Endothelial cell of umbilical vein (primary cell): ENCODE results near the gene YTHDC2. TPM values are rescaled to one million over a fixed set of nuclear protein-coding genes. Genes with fewer than 3 reads are reported as not detected.

Experiments used
- BruUV-seq: library from RNA; stranded (reverse); fragments of 400-500 nt; replicated peaks from 2 replicates; lab custom pipeline; 2021; lab: Mats Ljungman, UMichigan
- CTCF ChIA-PET: fragments of 300-600, 350-600 bp; sonication (Branson Sonifier 250); formaldehyde crosslinking; loops from one replicate; lab custom pipeline; 2021; ENCODE audit warnings: antibody characterized with exemption, inconsistent platforms; lab: Charles Lee
- POLR2A ChIA-PET: fragments of 300-600, 350-600 bp; sonication (Branson Sonifier 250); formaldehyde crosslinking; loops from one replicate; lab custom pipeline; 2021; ENCODE audit warnings: antibody characterized with exemption, inconsistent platforms; lab: Charles Lee
- DNase-seq: peaks from one replicate; pipeline ENCODE4 v3.0.0-alpha.2; 2011; ENCODE audit warnings: low read depth, low spot score
- FAIRE-seq: peaks from 2 replicates; lab custom pipeline; 2011; peaks lifted over from hg19 to GRCh38; lab: Jason Lieb, UNC
- H2AFZ ChIP-seq: 2 replicates; pipeline ENCODE4 v1.6.0; 2012; ENCODE audit warnings: low read depth, low read length, control low read depth, inconsistent platforms
- H3K27ac ChIP-seq: 2 replicates; pipeline ENCODE4 v1.5.1; 2011; ENCODE audit warnings: low read depth, mild to moderate bottlenecking, control low read depth, low read length, moderate library complexity; ENCODE audit not compliant: insufficient read depth
- H3K27me3 ChIP-seq, 2 experiments: 2 replicates each; pipeline versions ENCODE4 v1.6.0 to v1.6.1; 2011; ENCODE audit warnings: low read length in 2 of 2, mixed read lengths in 1 of 2; ENCODE audit not compliant: control insufficient read depth in 2 of 2, insufficient read depth in 2 of 2
- H3K36me3 ChIP-seq, 2 experiments: 2 replicates in 1 of 2; 3 replicates in 1 of 2; pipeline ENCODE4 v1.5.1; 2011; ENCODE audit warnings: low read length in 2 of 2, mild to moderate bottlenecking in 1 of 2, moderate library complexity in 1 of 2; ENCODE audit not compliant: control insufficient read depth in 2 of 2, insufficient read depth in 2 of 2; ENCODE audit errors: extremely low read depth in 1 of 2
- H3K4me1 ChIP-seq: 3 replicates; pipeline ENCODE4 v1.5.1; 2011; ENCODE audit warnings: mild to moderate bottlenecking, low read length; ENCODE audit not compliant: control insufficient read depth, insufficient read depth; ENCODE audit errors: extremely low read depth
- H3K4me2 ChIP-seq: 2 replicates; pipeline ENCODE4 v1.6.1; 2011; ENCODE audit warnings: low read length, control low read depth, mixed read lengths; ENCODE audit not compliant: insufficient read depth
- H3K4me3 ChIP-seq, 3 experiments: fragments of 200-600 bp in 1 of 3; sonication (generic), shearing (Covaris generic) in 1 of 3; replicated peaks in 1 of 3; 2 replicates each; pipeline ENCODE4 v1.5.1; 2011 to 2016; ENCODE audit warnings: control low read depth in 3 of 3, low read length in 3 of 3, mild to moderate bottlenecking in 2 of 3, inconsistent platforms in 1 of 3, low read depth in 1 of 3, moderate library complexity in 1 of 3; ENCODE audit not compliant: insufficient read depth in 1 of 3
- H3K79me2 ChIP-seq: 2 replicates; pipeline ENCODE4 v1.6.0; 2012; ENCODE audit warnings: low read length, inconsistent platforms; ENCODE audit not compliant: control insufficient read depth, insufficient read depth
- H3K9ac ChIP-seq: replicated peaks from 2 replicates; pipeline ENCODE3; 2011; ENCODE audit warnings: low read length, control low read depth; ENCODE audit not compliant: insufficient read depth; ENCODE audit errors: extremely low read depth
- H3K9me1 ChIP-seq: replicated peaks from 3 replicates; pipeline ENCODE4 v1.6.0; 2011; ENCODE audit warnings: mild to moderate bottlenecking, low read length; ENCODE audit not compliant: control insufficient read depth, insufficient read depth; ENCODE audit errors: extremely low read depth
- H3K9me3 ChIP-seq: replicated peaks from 2 replicates; pipeline ENCODE4 v1.5.1; 2012; ENCODE audit warnings: low read length, inconsistent platforms; ENCODE audit not compliant: control insufficient read depth, insufficient read depth
- H4K20me1 ChIP-seq: replicated peaks from 2 replicates; pipeline ENCODE3; 2011; ENCODE audit warnings: mild to moderate bottlenecking, low read length; ENCODE audit not compliant: control insufficient read depth, insufficient read depth; ENCODE audit errors: extremely low read depth
- CTCF ChIP-seq, 2 donors: IDR thresholded peaks; 1 replicate in 1 of 2; 2 replicates in 1 of 2; pipeline ENCODE4 v1.5.1; 2011; ENCODE audit warnings: low read length in 2 of 2, mild to moderate bottlenecking in 2 of 2, moderate library complexity in 2 of 2, control low read depth in 1 of 2, inconsistent platforms in 1 of 2, low read depth in 1 of 2; ENCODE audit not compliant: insufficient read depth in 1 of 2; ENCODE audit errors: extremely low read depth in 1 of 2
- EZH2 ChIP-seq: IDR thresholded peaks from 2 replicates; pipeline ENCODE4 v1.6.1; 2012; ENCODE audit warnings: borderline replicate concordance, low read depth, mild to moderate bottlenecking, moderate library complexity, low read length, inconsistent platforms; ENCODE audit not compliant: severe bottlenecking
- FOS ChIP-seq: IDR thresholded peaks from 2 replicates; pipeline ENCODE4 v1.6.1; 2011; ENCODE audit warnings: mild to moderate bottlenecking, low read length, moderate library complexity, borderline replicate concordance; ENCODE audit not compliant: insufficient read depth
- GATA2 ChIP-seq: IDR thresholded peaks from 2 replicates; pipeline ENCODE4 v1.7.0; 2011; ENCODE audit warnings: low read depth, mild to moderate bottlenecking, moderate library complexity, mixed read lengths, low read length; ENCODE audit not compliant: insufficient read length, insufficient read depth
- JUN ChIP-seq: IDR thresholded peaks from 2 replicates; pipeline ENCODE4 v1.6.1; 2011; ENCODE audit warnings: borderline replicate concordance, low read depth; ENCODE audit not compliant: insufficient read length, insufficient read depth
- MAX ChIP-seq: IDR thresholded peaks from 2 replicates; pipeline ENCODE4 v1.6.1; 2011; ENCODE audit not compliant: insufficient read depth, insufficient read length
- MYC ChIP-seq: IDR thresholded peaks from one replicate; pipeline ENCODE4 v1.6.1; 2011; ENCODE audit warnings: mild to moderate bottlenecking, low read depth, low read length
- POLR2A ChIP-seq: IDR thresholded peaks from 2 replicates; pipeline ENCODE4 v1.6.1; 2012; ENCODE audit warnings: low read depth, mild to moderate bottlenecking, control low read depth, low read length
- POLR2AphosphoS5 ChIP-seq: IDR thresholded peaks from 2 replicates; pipeline ENCODE4 v1.6.1; 2012; ENCODE audit warnings: low read depth, mild to moderate bottlenecking, control low read depth, low read length, moderate library complexity; ENCODE audit not compliant: insufficient read depth
- dilution Hi-C: fragments of 300-500 bp; cut with MboI; formaldehyde crosslinking; loops from one replicate; pipeline ENCODE4 v1.15.0; 2019; ENCODE audit warnings: low sequenced_read_pairs; ENCODE audit not compliant: extremely low pct_ligation_motif_present
- intact Hi-C: fragments of 100-400 bp; cut with micrococcal nuclease; formaldehyde crosslinking; loops from one replicate; pipeline ENCODE4 v1.10.0; 2022
- polyA plus RNA-seq, 4 experiments: library from polyadenylated mRNA; depleted of rRNA in 3 of 4; stranded (reverse) in 3 of 4; unstranded in 1 of 4; fragments of >200 nt; gene quantifications; 2 replicates each; pipeline versions ENCODE4 v1.2.1 to v1.2.3, GENCODE V29; 2011 to 2012; ENCODE audit warnings: missing spikeins in 1 of 4
- total RNA-seq: library from RNA; stranded (reverse); gene quantifications from 2 replicates; pipeline ENCODE4 v1.2.3, GENCODE V29; 2021

Gene YTHDC2
- total and polyA plus RNA-seq, 2 donors (not counting 3 experiments of a cell fraction or from before 2014, with no cell fraction given) = 7.6 to 40.7 TPM

GRCh38 chr5:113520429-113520828 is 6.9 kb downstream of the YTHDC2 start:
- no peak for DNase-seq
- no TSS peak for BruUV-seq

GRCh38 chr5:113520899-113521298 is 7.4 kb downstream of the YTHDC2 start:
- no peak for DNase-seq
- POLR2A ChIA-PET = no interaction called here
- Histone ChIP-seq H3K27ac (no peak overlapping the region), H3K36me3 (peaks cover 0 to 6% of the 10 kb centered on the region in 2 experiments), H3K79me2 (peaks cover 36% of the 10 kb centered on the region), H3K4me2 (no peak overlapping the region), H3K27me3 (no peaks in the 10 kb centered on the region), H3K4me3 (no peak overlapping the region), H4K20me1 (no peaks in the 10 kb centered on the region), H2AFZ (no peak overlapping the region), H3K4me1 (peaks cover 15% of the 10 kb centered on the region), H3K9me3 (no peaks in the 10 kb centered on the region), H3K9ac (no peak overlapping the region), H3K9me1 (no peaks in the 10 kb centered on the region)
- intact Hi-C loops = loop anchor here (10.0 kb wide), 1 partner anchor 2004 kb away; no protein-coding TSS in a partner anchor
- no peak for FAIRE-seq
- no TSS peak for BruUV-seq
- TF ChIP-seq GATA2 (no peak), POLR2AphosphoS5 (no peak), MAX (no peak), FOS (no peak), EZH2 (no peak), CTCF (IDR thresholded peaks at IDR 0.05; ENCODE audit: extremely low read depth in 1 of 2, insufficient read depth in 1 of 2, low read depth in 1 of 2, low read length in 2 of 2) (no peak), POLR2A (no peak), JUN (no peak), MYC (no peak)
- dilution Hi-C loops = no loop called here
- CTCF ChIA-PET = no interaction called here

More at GRCh38 chr5:113520429-113520828, 6.9 kb downstream of the YTHDC2 start:
- no peak for TF ChIP-seq JUN
- no peak for TF ChIP-seq EZH2
- dilution Hi-C loops (no loop called here), intact Hi-C loops (loop anchor here (10.0 kb wide), 1 partner anchor 2004 kb away; no protein-coding TSS in a partner anchor)
- ChIA-PET POLR2A (no interaction called here), CTCF (no interaction called here)
- Histone ChIP-seq H3K27ac (no peak overlapping the region), H3K79me2 (peaks cover 40% of the 10 kb centered on the region), H3K36me3 (peaks cover 0 to 6% of the 10 kb centered on the region in 2 experiments), H4K20me1 (no peaks in the 10 kb centered on the region), H3K4me1 (peaks cover 15% of the 10 kb centered on the region), H3K9me1 (no peaks in the 10 kb centered on the region), H3K27me3 (no peaks in the 10 kb centered on the region), H3K4me2 (no peak overlapping the region), H2AFZ (no peak overlapping the region), H3K4me3 (no peak overlapping the region), H3K9ac (no peak overlapping the region), H3K9me3 (no peaks in the 10 kb centered on the region)
- FAIRE-seq = no peak
